GM12892 (cell line): ENCODE measurements around the gene FBXO44.

ENCODE experiments used
- DNase-seq: peaks from one replicate; pipeline ENCODE4 v3.0.0; 2011; ENCODE audit not compliant: insufficient read length
- FAIRE-seq: peaks from 2 replicates; lab custom pipeline; 2011; peaks lifted over from hg19 to GRCh38; lab: Jason Lieb, UNC
- POLR2A ChIP-seq: IDR thresholded peaks from 2 replicates; pipeline ENCODE4 v1.6.1; 2011; ENCODE audit warnings: low read depth, low read length, control low read depth
- POLR2AphosphoS5 ChIP-seq: IDR thresholded peaks from 2 replicates; pipeline ENCODE4 v1.6.1; 2011; ENCODE audit warnings: low read depth, low read length, control low read depth
- TAF1 ChIP-seq: IDR thresholded peaks from 2 replicates; pipeline ENCODE4 v1.6.1; 2011; ENCODE audit warnings: low read depth, mild to moderate bottlenecking, control low read depth, low read length, borderline replicate concordance

Gene FBXO44

GRCh38 chr1:11688506-11688905, 33.8 kb downstream of the FBXO44 start:
- TF ChIP-seq POLR2A (no peak), POLR2AphosphoS5 (no peak), TAF1 (no peak)
- no peak for FAIRE-seq
- DNase-seq: no peak

GRCh38 chr1:11690397-11691301, 36.0 kb downstream of the FBXO44 start:
- DNase-seq (no peak), FAIRE-seq (no peak)
- TF ChIP-seq POLR2AphosphoS5 (no peak), TAF1 (no peak), POLR2A (no peak)

- FAIRE-seq: no peak
- no peak for TF ChIP-seq POLR2A
- TF ChIP-seq POLR2AphosphoS5: no peak
- TF ChIP-seq TAF1: no peak
- DNase-seq: no peak
These were observed 36.7 kb downstream of the FBXO44 start, which contains the start of gene DRAXIN for GRCh38 chr1:11691302-11691914. Gene DRAXIN (plus strand): TSS chr1:11691710. CDS start chr1:11706259, 14,549 bp downstream.

GRCh38 chr1:11691928-11692711, 37.4 kb downstream of the FBXO44 start:
- no peak for DNase-seq
- FAIRE-seq: no peak
- TF ChIP-seq TAF1 (no peak), POLR2AphosphoS5 (no peak), POLR2A (no peak)

GRCh38 chr1:11693024-11693590, 38.4 kb downstream of the FBXO44 start:
- no peak for FAIRE-seq
- no peak for DNase-seq
- TF ChIP-seq TAF1: no peak
- TF ChIP-seq POLR2A: no peak
- TF ChIP-seq POLR2AphosphoS5: no peak

- FAIRE-seq (no peak), DNase-seq (no peak)
- TF ChIP-seq TAF1 (no peak), POLR2A (no peak), POLR2AphosphoS5 (no peak)
These were observed 39.2 kb downstream of the FBXO44 start for GRCh38 chr1:11693917-11694316.

- DNase-seq: no peak
- no peak for TF ChIP-seq TAF1
- no peak for TF ChIP-seq POLR2AphosphoS5
- no peak for TF ChIP-seq POLR2A
- no peak for FAIRE-seq
These were observed 41.2 kb downstream of the FBXO44 start for GRCh38 chr1:11695861-11696260.

GRCh38 chr1:11697188-11697892, 42.7 kb downstream of the FBXO44 start:
- DNase-seq: no peak
- no peak for TF ChIP-seq TAF1
- TF ChIP-seq POLR2AphosphoS5: no peak
- TF ChIP-seq POLR2A: no peak
- FAIRE-seq: no peak

- FAIRE-seq (no peak), DNase-seq (no peak)
- TF ChIP-seq TAF1 (no peak), POLR2AphosphoS5 (no peak), POLR2A (no peak)
These were observed 43.2 kb downstream of the FBXO44 start for GRCh38 chr1:11697893-11698210.
